Measurements from ENCODE around the gene PHOSPHO1.

Gene PHOSPHO1

GRCh38 chr17:49229076-49229804 lies 1.3 kb downstream of the PHOSPHO1 start:
- POLR2A ChIA-PET = interaction anchor here (0.6 to 1.7 kb wide), 2 partner anchors 37 to 495 kb away, joined by 5 to 8 read pairs; no protein-coding TSS in a partner anchor
- Histone ChIP-seq H3K36me3 (ENCODE audit: control insufficient read depth in 2 of 2, insufficient read depth in 1 of 2, low read length in 2 of 2) (no peaks in the 10 kb centered on the region), H3K27ac (ENCODE audit: extremely low read depth, low read depth, low read length) (no peak overlapping the region), H3K4me1 (ENCODE audit: control insufficient read depth, insufficient read depth, low read length) (no peaks in the 10 kb centered on the region; the same call in 1 of the 2 replicates), H3K9me3 (ENCODE audit: control insufficient read depth, insufficient read depth, low read depth, low read length) (no peaks in the 10 kb centered on the region), H3K4me3 (ENCODE audit: low read depth, low read length) (no peak overlapping the region)
- TF ChIP-seq ZNF76 (tag by site-specific recombination; IDR thresholded peaks at IDR 0.05; ENCODE audit: borderline replicate concordance, low read depth) (no peak), ZNF501 (tag by site-specific recombination; IDR thresholded peaks at IDR 0.05) (no peak), ZBTB6 (tag by site-specific recombination; IDR thresholded peaks at IDR 0.05) (no peak), EGR2 (tag by site-specific recombination; IDR thresholded peaks at IDR 0.05; ENCODE audit: low read depth) (0 out of 2 replicates have a peak, but pooled peaks have one; percentile 10)
- CTCF ChIA-PET = interaction anchor here (0.6 to 6.3 kb wide), 10 partner anchors 8 to 332 kb away, joined by 3 to 63 read pairs (median 6); partner anchors contain the start of genes ABI3 and GNGT2

- Histone ChIP-seq H3K4me3 (ENCODE audit: low read depth, low read length) (no peak overlapping the region), H3K9me3 (ENCODE audit: control insufficient read depth, insufficient read depth, low read depth, low read length) (no peaks in the 10 kb centered on the region), H3K27ac (ENCODE audit: extremely low read depth, low read depth, low read length) (no peak overlapping the region), H3K4me1 (ENCODE audit: control insufficient read depth, insufficient read depth, low read length) (no peaks in the 10 kb centered on the region; the same call in none of the 2 replicates), H3K36me3 (ENCODE audit: control insufficient read depth in 2 of 2, insufficient read depth in 1 of 2, low read length in 2 of 2) (no peaks in the 10 kb centered on the region)
- no peak for TF ChIP-seq ZNF621 (tag by site-specific recombination; IDR thresholded peaks at IDR 0.05)
- 0 out of 2 replicates have a peak, but pooled peaks have one; percentile 15 for TF ChIP-seq ZNF398 (tag by site-specific recombination; IDR thresholded peaks at IDR 0.05)
- TF ChIP-seq ZNF184 (tag by site-specific recombination; IDR thresholded peaks at IDR 0.05) = no peak
- peak; percentile 59 for TF ChIP-seq KLF1 (tag by site-specific recombination; IDR thresholded peaks at IDR 0.05)
- TF ChIP-seq GLIS1 (tag by site-specific recombination; IDR thresholded peaks at IDR 0.05) = peak; percentile 20; the same call in 1 of the 2 replicates
- TF ChIP-seq ZEB2 (tag by site-specific recombination; IDR thresholded peaks at IDR 0.05) = 0 out of 2 replicates have a peak, but pooled peaks have one; percentile 17
- peak; percentile 95 for TF ChIP-seq ZNF366 (tag by site-specific recombination; conservative IDR thresholded peaks at IDR 0.05)
- TF ChIP-seq KLF7 (tag by site-specific recombination; IDR thresholded peaks at IDR 0.05; ENCODE audit: borderline replicate concordance) = no peak
- TF ChIP-seq ZBTB48 (tag by site-specific recombination; IDR thresholded peaks at IDR 0.05) = no peak; the same call in 1 of the 2 replicates
- peak; percentile 77 for TF ChIP-seq CTCF (tag by site-specific recombination; IDR thresholded peaks at IDR 0.05)
- no peak for TF ChIP-seq ZNF292 (tag by site-specific recombination; IDR thresholded peaks at IDR 0.05; ENCODE audit: borderline replicate concordance, low read depth)
- peak; percentile 70 for TF ChIP-seq ZNF654 (tag by site-specific recombination; IDR thresholded peaks at IDR 0.05; ENCODE audit: low read depth)
- peak; percentile 44; the same call in 1 of the 2 replicates for TF ChIP-seq ZNF660 (tag by site-specific recombination; IDR thresholded peaks at IDR 0.05)
- peak; percentile 80 for TF ChIP-seq ZBTB17 (tag by site-specific recombination; IDR thresholded peaks at IDR 0.05)
- TF ChIP-seq ZNF629 (tag by site-specific recombination; IDR thresholded peaks at IDR 0.05) = 0 out of 2 replicates have a peak, but pooled peaks have one; percentile 9
- TF ChIP-seq ZNF394 (tag by site-specific recombination; IDR thresholded peaks at IDR 0.05; ENCODE audit: borderline replicate concordance) = peak; percentile 42; the same call in 1 of the 2 replicates
- no peak for TF ChIP-seq ZSCAN23 (tag by site-specific recombination; IDR thresholded peaks at IDR 0.05)
- TF ChIP-seq ZNF311 (tag by site-specific recombination; IDR thresholded peaks at IDR 0.05; ENCODE audit: borderline replicate concordance) = no peak
- CTCF ChIA-PET = interaction anchor here (0.6 to 6.3 kb wide), 45 partner anchors 10 to 1819 kb away, joined by 3 to 63 read pairs (median 4); partner anchors contain the start of genes ABI3, GNGT2 and PRAC2
- POLR2A ChIA-PET = interaction anchor here (1.0 kb wide), 1 partner anchor 36 kb away, joined by 3 read pairs; no protein-coding TSS in a partner anchor
Measured at GRCh38 chr17:49227436-49228261, 2.9 kb downstream of the PHOSPHO1 start.

Data from HEK293 (cell line).